ENCODE measurements around the gene RABGAP1L.

Gene RABGAP1L

GRCh38 chr1:174344162-174344561 lies 184.8 kb downstream of the RABGAP1L start:
- DNase-seq = no peak
- TF ChIP-seq POLR2A (IDR thresholded peaks at IDR 0.05; ENCODE audit: low read length) (no peak), GATA1 (IDR thresholded peaks at IDR 0.05; ENCODE audit: low read depth, low read length) (no peak)

- no peak for DNase-seq
- TF ChIP-seq POLR2A (IDR thresholded peaks at IDR 0.05; ENCODE audit: low read length) = no peak
- no peak for TF ChIP-seq GATA1 (IDR thresholded peaks at IDR 0.05; ENCODE audit: low read depth, low read length)
Measured at GRCh38 chr1:174352117-174352516, 192.8 kb downstream of the RABGAP1L start.

- no peak for TF ChIP-seq POLR2A (IDR thresholded peaks at IDR 0.05; ENCODE audit: low read length)
- no peak for DNase-seq
Measured at GRCh38 chr1:174352883-174353608, 193.7 kb downstream of the RABGAP1L start.

DNA sequence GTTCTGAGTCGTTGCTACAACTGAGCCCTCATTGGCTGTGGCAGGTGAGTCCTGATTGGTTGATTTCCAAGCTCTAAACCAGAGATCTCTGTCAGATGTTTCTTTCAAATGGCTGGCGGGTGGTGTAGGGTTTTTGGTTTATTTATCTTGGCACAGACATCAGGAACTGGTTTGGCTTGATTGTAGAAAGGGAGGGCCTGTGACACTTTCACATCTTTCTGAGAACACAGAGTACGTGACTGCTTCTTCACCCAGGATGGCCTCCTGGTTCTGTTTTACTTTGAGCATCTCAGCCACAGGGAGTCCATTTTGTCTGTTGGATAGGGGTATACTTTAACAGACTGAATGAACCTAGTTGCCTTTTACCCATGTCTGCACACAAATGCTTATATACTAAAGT lies 199.0 kb downstream of the RABGAP1L start:
- peak; percentile 41 to 73 for DNase-seq
- TF ChIP-seq GATA1 (IDR thresholded peaks at IDR 0.05; ENCODE audit: low read depth, low read length) (no peak), POLR2A (IDR thresholded peaks at IDR 0.05; ENCODE audit: low read length) (no peak)

GRCh38 chr1:174358786-174359453 lies 199.6 kb downstream of the RABGAP1L start:
- peak; percentile 6 to 8 for DNase-seq
- TF ChIP-seq GATA1 (IDR thresholded peaks at IDR 0.05; ENCODE audit: low read depth, low read length) = no peak
- TF ChIP-seq POLR2A (IDR thresholded peaks at IDR 0.05; ENCODE audit: low read length) = no peak

DNA sequence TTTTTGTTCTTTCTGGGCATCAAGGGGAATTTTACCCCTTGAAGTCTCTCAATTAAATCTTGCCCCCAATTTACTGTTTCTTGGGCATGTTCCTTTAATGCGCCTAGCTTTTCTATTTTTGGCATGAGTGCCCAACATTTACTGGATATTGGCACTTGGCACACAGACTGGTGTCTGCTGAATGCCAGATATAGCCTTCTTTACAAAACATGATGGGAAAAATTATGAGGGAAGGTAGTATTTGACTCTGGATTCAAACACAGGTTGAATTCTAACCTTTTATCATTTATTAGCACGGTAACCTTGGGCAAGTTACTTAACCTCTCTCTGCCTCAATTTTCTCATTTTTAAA lies 200.1 kb downstream of the RABGAP1L start:
- DNase-seq = no peak
- TF ChIP-seq POLR2A (IDR thresholded peaks at IDR 0.05; ENCODE audit: low read length) (no peak), GATA1 (IDR thresholded peaks at IDR 0.05; ENCODE audit: low read depth, low read length) (no peak)

- no peak for DNase-seq
- TF ChIP-seq GATA1 (IDR thresholded peaks at IDR 0.05; ENCODE audit: low read depth, low read length) (no peak), POLR2A (IDR thresholded peaks at IDR 0.05; ENCODE audit: low read length) (no peak)
Measured at GRCh38 chr1:174364996-174365736, 205.8 kb downstream of the RABGAP1L start.

GRCh38 chr1:174366946-174367345 lies 207.6 kb downstream of the RABGAP1L start:
- TF ChIP-seq GATA1 (IDR thresholded peaks at IDR 0.05; ENCODE audit: low read depth, low read length) (no peak), POLR2A (IDR thresholded peaks at IDR 0.05; ENCODE audit: low read length) (no peak)
- DNase-seq = no peak

GRCh38 chr1:174367892-174368291 lies 208.6 kb downstream of the RABGAP1L start:
- TF ChIP-seq POLR2A (IDR thresholded peaks at IDR 0.05; ENCODE audit: low read length) = no peak
- no peak for TF ChIP-seq GATA1 (IDR thresholded peaks at IDR 0.05; ENCODE audit: low read depth, low read length)
- DNase-seq = no peak

DNA sequence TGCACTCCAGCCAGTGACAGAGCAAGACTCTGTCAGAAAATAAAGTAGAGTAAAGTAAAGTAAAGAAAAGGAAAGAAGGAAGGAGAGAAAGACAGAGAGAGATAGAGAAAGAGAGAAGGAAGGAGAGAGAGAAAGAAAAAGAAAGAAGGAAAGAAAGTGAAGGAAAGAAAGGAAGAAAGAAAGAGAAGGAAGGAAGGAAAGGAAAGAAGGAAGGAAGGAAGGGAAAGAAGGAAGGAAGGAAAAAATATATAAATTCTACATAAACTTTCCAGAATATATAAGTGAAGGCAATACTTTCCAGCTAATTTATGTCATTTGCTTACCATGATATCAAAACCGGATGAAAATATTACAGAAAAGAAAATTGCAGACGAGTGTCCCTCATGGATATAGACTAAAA lies 216.7 kb downstream of the RABGAP1L start:
- TF ChIP-seq POLR2A (IDR thresholded peaks at IDR 0.05; ENCODE audit: low read length) = no peak
- no peak for TF ChIP-seq GATA1 (IDR thresholded peaks at IDR 0.05; ENCODE audit: low read depth, low read length)

DNA sequence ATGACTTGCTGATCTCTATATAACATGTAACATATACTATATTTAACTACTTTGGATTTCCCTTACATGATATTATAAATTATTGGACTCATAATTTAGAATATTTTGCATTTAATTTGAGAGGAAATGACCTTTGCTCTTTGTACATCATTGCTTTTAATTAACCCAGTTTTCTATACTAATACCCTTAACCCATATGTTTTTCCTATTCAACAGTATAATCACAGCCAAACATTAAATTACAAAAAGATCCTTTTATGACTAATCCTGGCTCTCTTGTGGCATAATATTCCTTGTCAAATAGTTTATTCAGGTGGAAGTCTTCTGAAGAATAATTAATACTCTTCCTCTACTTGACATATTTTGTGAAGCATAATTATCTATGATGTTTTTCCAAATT lies 232.4 kb downstream of the RABGAP1L start:
- no peak for TF ChIP-seq GATA1 (IDR thresholded peaks at IDR 0.05; ENCODE audit: low read depth, low read length)
- DNase-seq = no peak

More for the DNA sequence above, 216.7 kb downstream of the RABGAP1L start:
- DNase-seq = no peak

- DNase-seq = peak; percentile 30 to 44
- no peak for TF ChIP-seq GATA1 (IDR thresholded peaks at IDR 0.05; ENCODE audit: low read depth, low read length)
- no peak for TF ChIP-seq POLR2A (IDR thresholded peaks at IDR 0.05; ENCODE audit: low read length)
Measured at GRCh38 chr1:174393885-174394284, 234.6 kb downstream of the RABGAP1L start.

DNA sequence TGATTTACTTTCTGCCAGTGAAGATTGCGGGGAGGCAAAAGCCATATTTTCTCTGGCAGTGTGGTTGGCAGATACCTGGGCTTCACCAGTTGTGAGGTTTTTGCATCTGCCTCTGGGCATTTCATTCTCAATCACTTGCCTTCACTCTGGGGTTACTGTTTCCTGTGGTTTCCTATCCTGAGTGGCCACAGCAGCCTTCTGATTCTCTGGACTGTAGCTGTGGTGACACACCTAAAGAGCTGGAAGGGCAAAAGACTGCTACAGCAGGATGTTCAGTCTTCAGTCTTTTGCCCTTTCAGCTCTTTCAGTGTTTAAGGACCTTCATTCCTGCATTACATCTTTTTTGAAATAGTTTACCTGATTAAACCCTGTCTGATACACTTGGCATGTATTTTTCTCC lies 237.9 kb downstream of the RABGAP1L start:
- no peak for TF ChIP-seq POLR2A (IDR thresholded peaks at IDR 0.05; ENCODE audit: low read length)
- no peak for TF ChIP-seq GATA1 (IDR thresholded peaks at IDR 0.05; ENCODE audit: low read depth, low read length)
- no peak for DNase-seq

GRCh38 chr1:174398246-174398645 lies 238.9 kb downstream of the RABGAP1L start:
- no peak for TF ChIP-seq POLR2A (IDR thresholded peaks at IDR 0.05; ENCODE audit: low read length)
- no peak for TF ChIP-seq GATA1 (IDR thresholded peaks at IDR 0.05; ENCODE audit: low read depth, low read length)
- DNase-seq = no peak

Data from erythroblast (primary cell).